ENCODE data around the gene PRKCE. TPM values are rescaled to one million over a fixed set of nuclear protein-coding genes. Genes with fewer than 3 reads are reported as not detected.
"Not testable (repeated sequence)": the region's sequence is repeated elsewhere in the genome, so short reads cannot be mapped to it uniquely, and the experiment has no call there.

Gene PRKCE
- total RNA-seq, 1 donor from 2014 or later = 19.3 TPM

DNA sequence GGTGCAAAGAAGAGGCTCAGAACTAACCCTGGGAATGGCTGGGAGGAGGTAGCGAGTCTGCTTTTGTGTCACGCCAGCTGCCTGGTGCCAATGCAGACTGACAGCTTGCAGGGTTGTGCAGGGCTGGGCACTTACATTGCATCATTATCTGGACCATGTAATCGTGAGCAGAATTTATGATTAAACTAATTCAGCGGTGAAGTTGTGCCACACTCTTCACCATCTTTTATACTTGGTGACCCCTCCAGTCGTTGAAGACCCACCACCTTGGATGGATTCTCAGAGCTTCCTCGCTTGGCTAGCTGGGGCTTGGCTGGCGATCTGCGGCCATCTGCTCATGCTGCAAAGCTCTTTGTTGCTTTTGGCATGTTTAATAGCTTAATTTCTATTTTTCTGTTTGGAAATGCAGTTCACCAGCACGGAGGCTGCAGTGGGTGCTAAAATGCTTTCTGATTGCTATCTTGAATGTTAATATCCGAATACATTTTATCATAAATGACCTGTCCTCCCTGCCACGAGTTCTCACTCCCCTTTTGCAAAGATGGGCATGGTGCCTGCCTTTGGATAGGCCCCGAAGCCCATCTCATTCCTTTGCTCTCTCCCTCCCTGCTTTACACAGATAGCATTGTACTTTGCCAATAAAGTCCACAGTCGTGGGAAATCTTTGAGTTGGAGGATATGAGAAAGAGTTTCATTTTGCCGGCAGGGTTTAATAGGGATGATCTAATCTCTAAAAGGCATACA, 188.2 kb downstream of the PRKCE start:
- DNase-seq = peak; percentile 20

GRCh38 chr2:45840481-45840880, 189.0 kb downstream of the PRKCE start:
- DNase-seq = no peak

- DNase-seq = no peak
Observed at GRCh38 chr2:45841752-45842407, 190.4 kb downstream of the PRKCE start.

DNA sequence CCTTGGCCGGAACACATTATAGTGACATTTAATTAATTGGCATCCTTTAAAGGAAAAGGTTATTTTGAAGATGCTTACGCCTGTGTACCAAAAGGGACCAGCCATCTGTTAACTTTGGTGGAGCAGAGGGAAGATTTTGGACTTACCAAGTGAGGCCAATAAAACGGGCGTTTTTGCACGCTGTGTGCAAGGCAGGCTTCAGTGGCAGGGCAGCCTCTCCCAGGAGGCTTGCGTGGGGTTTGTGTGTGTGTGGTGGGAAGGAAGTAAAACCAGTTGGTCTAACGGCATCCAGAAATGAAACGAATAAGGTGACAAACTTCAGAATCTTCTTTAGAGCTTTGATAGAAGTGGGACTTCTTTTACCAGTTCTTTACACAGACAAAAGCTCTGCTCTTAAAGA, 191.7 kb downstream of the PRKCE start:
- no peak for DNase-seq

- no peak for DNase-seq
Observed at GRCh38 chr2:45844796-45845457, 193.5 kb downstream of the PRKCE start.

DNA sequence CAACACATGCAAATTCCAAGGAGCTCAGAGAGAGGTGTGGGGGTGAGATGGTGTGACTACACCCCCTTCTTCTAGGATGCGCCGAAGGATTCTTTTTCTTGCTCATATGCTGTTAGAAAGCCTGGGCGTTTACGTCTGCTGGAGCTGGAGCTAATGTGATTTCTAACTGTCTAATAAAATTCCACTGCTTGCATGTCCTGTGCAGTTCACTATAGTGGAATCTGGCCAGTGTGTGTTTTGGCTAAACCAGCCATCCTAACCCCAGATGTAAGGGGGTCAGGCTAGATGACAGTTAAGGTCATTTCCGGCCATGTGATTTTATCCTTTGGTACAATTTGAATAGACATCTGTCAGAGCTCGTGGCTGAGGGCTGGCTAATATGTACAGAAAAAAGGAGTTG, 194.1 kb downstream of the PRKCE start:
- no peak for DNase-seq

- peak; percentile 46 for DNase-seq
Observed at GRCh38 chr2:45849491-45850283, 198.2 kb downstream of the PRKCE start.

GRCh38 chr2:45850558-45850957, 199.1 kb downstream of the PRKCE start:
- no peak for DNase-seq

DNA sequence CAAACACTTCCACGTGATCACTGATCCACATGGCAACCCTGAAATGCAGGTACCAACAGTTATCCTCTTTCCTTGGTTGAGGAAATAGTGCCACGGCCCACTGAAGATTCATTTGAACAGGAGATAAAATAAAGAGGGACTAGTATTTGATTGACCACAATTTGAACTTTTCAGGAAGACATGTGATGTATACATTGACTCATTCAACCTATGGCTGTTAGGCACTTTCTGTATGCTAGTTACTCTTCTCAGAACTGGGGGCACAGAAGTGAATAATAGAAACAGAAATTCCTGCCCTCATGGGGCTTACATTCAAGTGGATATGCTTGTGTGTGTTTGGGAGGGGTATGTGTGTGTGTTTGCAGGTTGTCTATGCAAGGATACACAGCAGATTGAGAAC, 199.6 kb downstream of the PRKCE start:
- DNase-seq = no peak

GRCh38 chr2:45851576-45852304, 200.3 kb downstream of the PRKCE start:
- DNase-seq = no peak

GRCh38 chr2:45852450-45853150, 201.1 kb downstream of the PRKCE start:
- no peak for DNase-seq

DNA sequence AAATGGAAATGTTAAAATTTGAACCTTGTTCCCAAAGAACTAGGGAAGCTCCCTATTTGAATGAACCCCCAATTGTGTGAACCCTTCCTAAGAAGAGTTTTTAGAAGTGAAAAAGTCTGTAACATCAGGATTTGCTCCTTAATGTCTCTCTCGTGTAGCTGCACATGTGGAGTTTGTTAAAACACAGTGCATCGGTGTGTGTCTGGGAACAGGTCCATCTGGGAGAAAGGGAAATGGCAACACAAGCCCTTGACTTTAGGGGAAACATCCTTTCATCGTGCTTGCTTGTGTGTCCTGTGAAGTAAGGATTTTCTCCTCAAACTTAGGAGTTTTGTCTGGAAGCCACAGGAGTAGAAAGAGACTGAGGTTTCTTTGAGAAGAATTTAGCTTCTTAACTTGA, 203.9 kb downstream of the PRKCE start:
- DNase-seq = peak; percentile 61

DNA sequence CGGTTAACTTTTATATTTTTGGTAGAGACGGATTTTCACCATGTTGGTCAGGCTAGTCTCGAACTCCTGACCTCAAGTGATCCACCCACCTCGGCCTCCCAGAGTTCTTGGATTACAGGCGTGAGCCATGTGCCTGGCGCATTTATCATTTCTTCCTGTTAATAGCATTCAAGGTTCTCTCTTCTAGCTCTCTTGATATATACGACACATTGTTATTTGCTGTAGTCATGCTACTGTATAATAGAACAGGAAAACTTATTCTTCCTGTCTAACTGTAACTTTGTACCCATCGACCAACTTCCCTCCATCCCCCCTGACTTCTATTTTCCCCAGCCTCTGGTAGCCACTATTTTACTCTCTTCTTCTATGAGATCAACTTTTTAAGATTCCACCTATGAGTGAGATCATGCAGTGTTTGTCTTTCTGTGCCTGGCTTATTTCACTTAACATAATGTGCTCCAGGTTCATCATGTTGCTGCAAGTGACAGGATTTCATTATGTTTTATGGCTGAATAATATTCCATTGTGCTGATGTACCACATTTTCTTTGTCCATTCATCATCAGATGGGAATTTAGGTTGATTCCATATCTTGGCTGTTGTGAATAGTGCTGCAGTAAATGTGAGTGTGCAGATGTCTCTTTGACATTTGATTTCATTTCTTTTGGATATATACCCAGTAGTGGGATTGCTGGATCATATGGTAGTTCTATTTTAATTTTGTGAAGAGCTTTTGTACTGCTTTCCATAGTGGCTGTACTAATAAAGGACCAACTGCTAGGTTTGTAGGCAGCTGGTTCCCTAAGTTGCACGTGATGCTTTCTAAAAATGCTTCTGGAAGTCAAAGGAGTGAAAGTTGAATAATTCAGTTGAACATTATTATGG, 205.2 kb downstream of the PRKCE start:
- no peak for DNase-seq

DNA sequence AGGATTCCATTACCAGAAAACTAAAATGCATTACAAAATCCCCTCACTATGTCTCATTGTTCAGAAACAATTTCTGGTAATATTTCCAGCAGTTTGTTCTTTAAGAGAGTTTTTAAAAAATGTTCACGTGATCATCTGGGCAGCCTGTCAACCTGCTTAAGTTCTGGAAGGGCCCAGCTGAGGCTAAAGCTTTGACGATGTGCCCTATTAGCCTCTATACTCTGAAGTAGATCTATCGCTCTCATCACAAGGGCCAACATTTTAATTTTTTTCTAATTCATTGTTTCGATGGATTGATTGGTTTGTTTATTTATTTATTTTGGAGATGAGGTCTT, 205.8 kb downstream of the PRKCE start:
- peak; percentile 38 for DNase-seq

- no peak for DNase-seq
Observed at GRCh38 chr2:45857867-45858520, 206.5 kb downstream of the PRKCE start.

DNA sequence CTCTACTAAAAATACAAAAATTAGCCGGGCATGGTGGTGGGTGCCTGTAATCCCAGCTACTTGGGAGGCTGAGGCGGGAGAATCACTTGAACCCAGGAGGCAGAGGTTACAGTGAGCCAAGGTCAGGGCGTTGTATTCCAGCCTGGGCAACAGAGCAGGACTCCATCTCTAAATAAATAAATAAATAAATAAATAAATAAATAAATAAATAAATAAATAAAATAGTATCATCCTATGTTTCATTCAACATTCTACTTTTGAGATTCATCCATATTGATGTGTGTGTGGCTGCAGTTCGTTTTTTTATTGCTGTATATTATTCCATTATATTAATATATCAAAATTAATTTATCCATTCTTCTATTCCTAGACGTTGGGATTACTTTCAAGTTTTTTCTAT, 207.4 kb downstream of the PRKCE start:
- DNase-seq = not testable (repeated sequence)

- DNase-seq = no peak
Observed at GRCh38 chr2:45859682-45860081, 208.2 kb downstream of the PRKCE start.

DNA sequence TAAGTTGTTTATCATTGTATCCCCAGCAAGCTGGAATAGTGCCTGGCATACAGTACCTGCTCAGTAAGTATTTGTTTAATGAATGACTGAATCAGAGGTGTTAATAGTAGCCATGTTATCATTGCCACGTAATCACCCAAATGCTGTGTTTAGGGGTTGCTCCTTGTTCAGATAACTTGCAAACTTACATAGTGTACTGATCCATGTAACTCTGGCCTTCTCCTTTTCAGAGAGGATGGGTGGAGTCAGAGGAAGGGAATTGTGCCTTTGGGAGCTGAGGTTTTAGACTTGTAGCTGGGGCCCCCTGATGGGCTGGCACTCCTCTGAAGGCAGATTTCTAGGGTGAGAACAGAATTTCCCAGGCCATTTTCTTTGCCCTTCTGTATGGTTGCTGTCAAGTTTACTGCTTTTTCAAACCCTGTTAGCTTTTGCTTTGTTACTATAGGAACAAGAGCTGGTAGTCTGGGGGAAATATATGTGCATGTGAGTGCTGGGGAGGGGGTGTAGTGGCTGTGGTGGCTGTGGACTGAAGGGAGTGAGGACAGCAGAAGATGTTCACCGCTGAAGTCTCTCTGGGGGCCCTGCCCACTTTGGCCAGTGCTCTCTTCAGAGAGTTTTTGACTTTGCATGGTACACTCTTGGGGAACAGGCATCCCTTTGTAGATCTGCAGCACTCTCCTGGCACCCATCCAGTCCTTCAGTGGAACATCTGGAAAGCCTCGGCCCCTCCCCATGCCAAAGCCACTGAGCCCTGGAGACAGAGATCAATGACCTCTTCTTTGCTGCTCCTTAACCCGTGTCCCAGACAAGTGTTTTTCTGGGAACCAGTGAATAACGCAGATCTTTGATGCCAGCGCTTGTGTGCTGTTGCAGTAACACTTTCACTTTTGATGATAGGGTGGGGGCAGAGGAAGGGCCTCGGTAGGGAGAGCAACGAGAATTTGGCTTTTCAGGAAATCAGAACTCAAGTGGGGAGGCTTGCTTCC, 209.0 kb downstream of the PRKCE start:
- peak; percentile 89 for DNase-seq

DNA sequence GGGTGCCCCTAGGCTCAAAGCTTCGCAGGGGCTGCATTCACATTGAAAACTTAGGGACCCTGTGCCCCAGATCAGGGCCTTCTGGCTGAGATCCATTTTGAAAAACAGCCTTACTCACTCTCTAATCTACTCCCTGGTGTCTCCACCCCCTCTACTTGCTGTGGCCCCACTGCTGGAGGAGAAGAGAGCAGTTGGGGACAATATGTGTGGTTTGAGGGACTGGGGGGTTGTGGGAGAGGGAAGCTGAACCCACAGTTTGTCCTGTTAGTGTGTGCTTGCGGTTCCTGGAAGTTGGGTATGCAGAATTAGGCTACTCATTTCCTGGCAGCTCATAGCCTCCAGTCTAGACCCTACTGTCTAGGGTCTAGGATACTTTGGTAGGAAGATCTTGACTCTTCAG, 211.4 kb downstream of the PRKCE start:
- DNase-seq = no peak

Measured in skin of body (tissue), 2 donors.